Middle frontal gyrus (tissue), 1 donor: ENCODE measurements around the gene STARD13.

ENCODE experiments used
- DNase-seq: peaks from one replicate; pipeline ENCODE4 v3.0.0-alpha.2; 2015; ENCODE audit warnings: low spot score; ENCODE audit errors: extremely low spot score

The STARD13 gene

DNA sequence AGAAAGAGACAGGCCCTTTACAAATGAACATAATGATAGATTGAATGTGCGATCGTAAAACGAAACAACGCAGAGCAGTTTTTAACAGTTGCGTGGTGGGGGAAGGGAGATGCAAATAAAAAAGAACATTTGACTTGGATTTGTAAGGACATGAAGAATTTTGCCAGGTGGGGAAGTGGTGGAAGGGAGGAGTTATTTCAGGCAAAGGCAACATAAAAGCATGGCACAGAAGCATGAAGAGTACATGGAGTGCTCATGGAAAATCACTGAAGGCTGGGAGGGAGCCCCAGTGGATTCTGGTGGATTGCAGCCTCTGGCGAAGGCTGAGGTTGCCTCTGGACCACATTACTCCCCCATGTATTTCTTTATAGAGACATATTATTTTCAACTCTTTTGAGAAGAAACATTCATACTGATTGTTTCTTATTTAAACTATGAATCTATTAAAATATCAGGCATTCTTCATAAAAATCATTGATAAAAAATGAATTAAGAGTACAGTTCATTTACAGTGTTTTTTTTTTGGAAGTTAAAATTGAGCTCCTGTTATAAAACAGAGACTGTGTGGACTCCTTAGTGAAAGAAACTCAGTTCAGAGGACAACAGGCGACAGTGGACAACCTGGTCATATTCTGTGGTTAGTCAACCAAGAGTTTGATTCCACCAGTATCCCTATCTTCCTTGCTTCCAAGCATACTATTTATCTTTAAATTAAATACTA, 57.5 kb downstream of the STARD13 start:
- DNase-seq, result no peak

DNA sequence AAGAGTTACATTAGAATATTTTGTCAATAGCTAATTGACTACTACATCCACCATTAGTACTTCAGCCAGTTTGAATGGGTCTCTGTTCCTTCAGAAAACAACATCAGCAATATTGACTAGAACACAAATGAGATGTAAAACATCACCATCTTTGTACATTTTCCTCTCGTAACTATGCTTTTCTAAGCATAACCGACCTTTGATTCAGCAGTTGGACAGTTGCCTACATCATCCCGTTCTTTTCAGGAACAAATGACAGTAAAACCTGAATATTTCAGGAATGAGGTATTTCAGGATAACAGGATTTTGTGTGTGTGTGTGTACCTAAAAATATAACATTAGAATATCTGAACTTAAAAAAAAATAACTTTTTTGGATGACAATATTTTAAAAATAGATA, 60.9 kb downstream of the STARD13 start:
- DNase-seq, result no peak

DNA sequence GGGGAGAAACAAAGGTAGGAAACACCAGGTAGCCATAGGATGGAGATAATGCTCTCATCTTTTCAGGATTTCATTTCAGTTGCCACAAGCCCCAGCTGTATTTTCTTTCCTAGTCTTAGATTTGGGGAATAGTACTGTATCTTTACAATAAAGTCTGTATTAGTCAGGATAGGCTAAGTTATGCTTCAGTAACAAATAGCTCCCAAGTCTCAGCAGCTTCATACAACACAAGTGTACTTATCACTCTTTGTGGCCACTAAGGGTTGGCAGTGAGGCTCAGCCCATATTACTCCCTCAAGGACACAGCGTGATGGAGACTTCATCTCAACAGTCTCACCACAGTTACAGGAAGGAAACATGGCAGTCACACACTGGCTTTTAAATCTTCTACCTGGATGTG, 61.4 kb downstream of the STARD13 start:
- DNase-seq, result no peak

DNA sequence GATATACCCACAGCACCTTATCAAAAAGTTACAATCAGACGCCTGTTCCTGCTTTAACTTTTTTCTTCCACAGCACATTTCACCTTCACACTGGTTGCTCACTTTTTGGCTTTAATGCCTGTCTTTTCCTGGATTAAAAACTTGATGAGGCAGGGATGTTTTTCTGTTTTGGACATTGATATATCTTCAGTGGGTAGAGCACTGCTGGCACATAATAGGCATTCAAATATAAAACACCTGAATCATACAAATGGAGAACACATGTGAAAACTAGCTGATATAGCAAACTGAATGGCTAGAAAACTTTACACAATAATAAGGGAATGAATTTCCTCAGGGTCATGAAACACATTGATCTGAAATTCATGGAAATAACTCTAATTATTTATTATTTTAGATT, 65.6 kb downstream of the STARD13 start:
- no peak for DNase-seq

DNA sequence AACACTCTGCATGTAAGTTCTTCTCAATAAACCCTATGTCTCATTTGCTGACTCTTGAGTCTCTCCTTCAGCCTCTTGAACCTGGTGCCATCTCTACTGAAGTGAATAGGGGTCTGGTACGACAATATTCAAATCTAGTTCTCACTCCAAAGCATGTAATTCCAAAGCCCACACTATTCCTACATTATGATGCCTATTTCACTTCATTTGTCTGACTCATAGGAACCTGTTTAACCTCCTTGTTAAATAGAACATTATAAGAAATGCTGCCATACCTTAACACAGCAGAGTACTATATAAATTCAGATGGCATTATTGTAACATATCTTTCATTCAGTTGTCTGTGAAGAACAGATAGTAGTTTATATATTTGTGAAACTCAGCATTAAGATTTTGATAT, 67.1 kb downstream of the STARD13 start:
- no peak for DNase-seq

DNA sequence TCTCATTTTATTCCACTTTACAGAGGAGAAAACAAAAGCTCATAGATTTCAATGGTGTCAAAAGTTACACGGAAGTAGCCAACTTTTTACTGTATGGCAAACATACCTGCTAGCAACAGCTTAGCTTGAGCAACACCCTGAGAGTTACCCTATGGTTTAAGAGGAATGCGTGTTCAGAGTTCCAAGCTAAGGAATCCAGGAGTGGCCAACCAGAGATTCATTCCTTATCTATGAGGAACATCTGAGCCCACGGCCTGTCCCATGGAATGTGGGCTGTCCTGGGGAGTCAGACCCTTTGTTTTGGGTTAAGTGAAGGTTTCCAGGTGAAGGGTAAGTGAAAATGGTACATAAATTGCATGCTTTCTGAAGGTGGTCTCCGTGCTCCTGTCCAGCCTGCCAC, 67.5 kb downstream of the STARD13 start:
- DNase-seq, result no peak

DNA sequence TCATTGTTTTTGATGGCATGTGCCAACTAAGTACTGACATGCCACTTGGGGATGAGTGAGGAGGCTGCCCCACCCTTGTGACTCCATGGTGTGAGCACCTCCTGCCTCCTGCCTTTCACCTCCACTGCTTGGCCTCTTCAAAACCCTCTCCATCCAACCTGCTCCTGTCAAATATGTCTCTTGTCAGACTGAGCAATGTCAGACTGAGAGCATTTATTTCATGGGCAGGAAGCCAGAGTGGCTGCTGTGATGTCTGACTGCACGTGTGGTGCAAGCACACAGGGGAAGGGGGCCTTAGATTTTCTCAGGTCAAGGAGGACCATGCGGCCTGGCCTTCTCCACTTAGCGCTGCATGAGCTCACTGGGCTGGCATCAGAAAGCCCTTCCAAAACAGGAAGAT, 68.3 kb downstream of the STARD13 start:
- no peak for DNase-seq

DNA sequence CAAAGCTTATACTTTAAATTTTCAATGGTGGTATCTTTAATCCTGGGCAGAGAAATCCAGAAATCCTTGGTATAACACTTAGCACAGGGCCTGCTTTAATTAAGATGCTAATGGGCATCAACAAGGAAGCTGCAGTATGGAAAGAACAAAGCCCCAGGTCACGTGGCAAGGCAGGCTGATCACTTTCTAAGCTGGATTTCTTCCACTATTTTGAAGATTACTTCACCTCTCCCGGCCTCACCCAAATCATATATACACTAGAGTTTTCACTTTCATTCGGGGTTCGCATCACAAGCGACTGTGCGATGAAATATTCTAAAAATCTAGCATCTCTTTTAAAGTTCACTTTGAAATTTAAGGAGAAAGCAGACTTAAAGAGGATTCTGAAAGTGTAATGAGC, 71.8 kb downstream of the STARD13 start:
- DNase-seq, result no peak

DNA sequence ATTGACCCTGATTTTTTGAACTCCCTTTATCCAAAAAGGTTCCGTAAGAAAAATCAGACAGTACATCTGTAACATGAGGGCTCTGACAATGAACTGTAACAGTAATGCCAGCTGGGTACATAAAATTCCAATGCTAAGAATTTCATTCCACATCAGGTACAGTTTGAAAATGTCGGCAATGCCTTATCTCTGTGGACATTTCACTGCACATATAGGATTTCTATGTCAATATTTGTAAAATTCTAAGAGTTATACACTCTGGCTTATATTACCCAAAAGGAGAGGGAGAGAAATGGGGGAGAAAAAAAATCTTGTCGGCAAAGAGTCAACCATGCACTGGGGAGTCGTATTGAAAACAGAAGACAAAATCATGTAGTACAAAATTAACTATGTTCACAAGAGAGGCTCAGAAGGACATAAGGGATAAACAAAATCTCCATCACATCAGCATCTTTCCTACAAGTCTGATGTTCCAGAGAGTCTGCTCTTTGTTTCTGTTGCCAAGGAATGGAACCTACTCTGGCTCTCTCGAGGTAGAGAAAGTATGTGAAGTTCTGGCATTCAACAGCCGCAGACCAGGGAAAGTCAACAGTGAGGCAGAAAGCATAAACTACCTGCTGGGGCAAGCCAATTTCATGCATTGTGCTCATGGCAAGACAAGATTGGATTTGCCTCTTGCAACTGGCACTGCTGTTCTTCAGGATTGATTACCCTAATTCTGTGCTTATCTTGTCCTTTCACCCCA, 72.4 kb downstream of the STARD13 start:
- no peak for DNase-seq

DNA sequence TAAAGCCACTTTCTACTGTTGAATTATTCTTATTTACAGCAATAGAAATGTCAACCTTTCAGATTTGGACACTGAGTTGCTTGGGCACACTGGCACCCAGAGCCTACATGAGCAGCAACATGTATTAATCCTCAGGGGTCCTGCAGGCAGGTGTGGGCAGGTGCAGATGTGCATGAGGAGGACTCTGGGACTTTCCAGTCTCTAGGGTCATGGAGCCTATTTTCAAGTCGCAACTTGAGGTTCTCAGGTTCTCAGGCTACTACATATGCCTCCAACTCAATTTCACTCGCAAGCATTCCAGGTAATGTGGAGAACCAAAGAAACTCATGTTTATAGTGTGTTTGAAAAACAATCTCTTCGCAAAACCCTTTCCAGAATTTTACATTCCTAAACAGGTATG, 73.2 kb downstream of the STARD13 start:
- DNase-seq, result no peak

DNA sequence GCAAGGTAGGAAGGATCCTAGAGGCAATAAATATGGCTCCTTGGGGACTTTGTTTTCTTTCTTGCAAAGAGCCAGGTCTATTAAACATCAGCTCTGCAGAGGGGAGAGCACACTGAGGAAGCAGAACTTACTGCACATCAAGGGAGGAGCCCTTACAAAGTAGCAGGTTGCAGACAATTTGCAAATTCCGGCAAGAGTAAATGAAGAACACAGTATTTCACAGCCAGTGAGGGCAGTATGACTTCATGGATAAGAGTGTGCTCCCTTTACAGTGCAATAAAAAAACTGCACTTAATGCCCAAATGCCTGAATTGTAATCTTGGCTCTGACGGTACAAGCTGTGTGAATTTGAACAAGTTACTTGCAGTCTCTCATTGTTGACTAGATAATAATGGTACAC, 75.5 kb downstream of the STARD13 start:
- no peak for DNase-seq

DNA sequence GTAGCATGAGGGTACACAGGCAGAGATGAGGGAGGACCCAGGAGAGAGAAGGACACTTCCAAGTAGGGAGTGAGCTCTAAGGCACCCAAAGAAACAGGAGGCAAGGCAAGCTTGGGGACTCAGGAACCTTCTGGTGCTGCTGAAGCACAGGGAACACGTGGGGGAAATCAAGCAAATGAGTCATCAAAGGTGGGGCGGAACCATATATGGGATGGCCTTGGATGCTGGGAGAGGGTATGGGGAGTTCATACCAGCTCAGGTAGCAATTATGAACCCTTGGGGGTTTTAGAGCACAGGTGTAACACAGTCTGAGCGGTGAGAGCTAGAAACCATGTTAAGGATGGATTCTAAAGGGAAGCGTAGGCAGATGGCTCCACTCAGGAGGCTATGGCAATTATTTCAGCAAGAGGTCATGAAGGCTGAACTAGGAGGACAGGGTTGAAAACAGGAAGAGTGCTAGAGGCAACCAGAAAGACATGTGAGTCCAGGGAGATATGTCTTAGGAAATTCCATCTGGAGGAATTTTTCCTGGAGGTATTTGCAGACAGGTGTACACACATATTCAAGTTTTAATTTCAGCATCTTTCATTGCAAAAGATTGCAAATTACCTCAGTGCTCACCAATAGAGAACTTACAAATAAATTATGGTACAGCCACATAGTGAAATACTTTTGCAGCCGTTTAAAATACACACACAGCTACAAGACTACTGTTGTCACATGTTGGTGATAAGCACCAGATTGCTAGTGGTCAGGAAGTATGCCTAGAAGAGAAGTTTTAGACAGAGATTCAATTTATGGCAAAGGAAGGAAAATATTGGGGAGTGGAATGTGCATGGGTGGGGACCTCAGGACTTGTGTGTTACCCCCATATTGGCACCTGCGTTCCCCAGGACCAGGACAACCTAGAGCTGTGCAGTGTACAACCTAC, 77.0 kb downstream of the STARD13 start:
- DNase-seq, result no peak

DNA sequence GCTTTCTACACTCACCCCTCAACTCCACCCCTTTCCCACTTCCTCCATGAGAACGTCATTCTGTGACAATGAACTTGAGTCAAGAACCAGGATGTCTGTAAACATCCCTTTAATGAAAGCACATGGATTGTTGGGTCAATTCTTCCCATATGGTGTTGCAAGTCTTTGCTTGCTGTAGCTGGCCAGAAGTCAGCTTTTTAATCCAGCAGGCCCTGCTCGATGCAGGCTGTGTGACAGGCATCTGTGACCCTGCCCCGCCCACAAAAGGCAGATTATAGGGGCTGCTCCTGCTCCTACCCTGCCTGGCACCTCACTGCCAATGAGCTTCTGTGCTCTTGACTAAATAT, 78.0 kb downstream of the STARD13 start:
- no peak for DNase-seq

DNA sequence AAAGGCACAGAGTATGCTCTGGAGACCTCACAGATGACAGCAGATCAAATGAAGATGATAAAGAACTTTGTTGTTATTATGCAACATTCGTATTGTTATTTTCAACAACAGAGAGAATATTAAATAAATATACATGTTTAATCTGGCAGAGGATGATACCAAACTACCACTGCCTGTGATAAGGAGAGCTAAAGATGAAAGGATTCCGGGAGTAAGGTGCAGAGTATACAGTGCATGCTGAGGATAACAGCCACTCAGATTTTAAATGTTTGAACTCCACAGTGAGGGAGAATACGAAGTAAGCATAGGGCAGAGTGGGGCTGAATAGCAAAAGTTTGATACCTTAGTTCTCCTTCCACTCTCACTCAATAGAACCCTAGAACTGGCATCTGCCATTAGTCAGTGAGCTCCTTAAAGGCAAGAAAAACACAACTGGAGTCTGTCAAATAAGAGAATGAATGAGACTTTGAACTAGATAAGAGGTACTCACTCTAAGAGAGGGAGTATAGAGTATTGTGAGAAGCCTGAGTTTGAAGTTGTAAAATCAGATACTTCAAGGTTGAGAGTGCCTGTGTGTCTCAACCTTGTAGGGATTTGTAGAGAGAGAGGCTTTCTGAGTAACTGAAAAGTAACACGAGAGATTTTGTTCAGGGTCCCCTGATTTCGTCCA, 78.5 kb downstream of the STARD13 start:
- DNase-seq, result no peak

DNA sequence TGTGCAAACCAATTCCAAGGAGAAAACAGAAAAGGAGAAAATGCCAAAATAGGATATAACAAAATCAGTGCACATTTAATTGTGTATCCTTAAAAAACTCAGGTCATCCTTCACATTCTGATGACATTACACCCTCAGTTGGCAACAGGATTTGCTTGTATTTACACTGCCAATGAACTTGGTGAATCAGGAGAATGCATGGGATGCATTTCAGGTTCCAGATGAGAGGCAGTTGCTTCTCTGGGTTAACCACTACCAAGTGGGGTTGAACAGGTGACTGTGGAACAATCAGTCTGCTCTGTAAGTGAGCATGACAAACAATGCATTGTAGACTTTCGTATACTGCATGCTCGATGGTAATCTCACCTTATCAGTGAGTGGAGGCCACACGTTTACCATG, 79.1 kb downstream of the STARD13 start:
- DNase-seq, result no peak

DNA sequence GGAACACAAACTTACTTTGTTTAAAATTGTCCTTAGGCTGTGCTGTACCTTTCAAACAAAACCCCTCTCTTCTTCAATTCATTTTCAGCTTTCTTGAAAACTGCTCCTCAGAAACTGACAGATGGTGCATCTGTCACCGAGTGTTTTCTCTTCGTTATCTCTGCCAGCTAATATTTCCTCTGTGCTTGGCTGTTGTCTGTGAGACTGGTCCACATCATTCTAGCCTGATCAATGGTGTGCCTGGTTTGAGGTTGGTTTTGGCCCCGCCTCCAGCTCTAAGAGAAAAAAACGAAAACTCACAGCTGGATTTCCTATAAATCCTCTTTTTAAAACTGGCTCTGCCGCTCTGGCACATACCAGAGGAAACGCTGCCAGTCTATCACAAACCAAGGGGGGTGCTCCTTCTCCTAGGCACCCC, 79.7 kb downstream of the STARD13 start:
- no peak for DNase-seq

DNA sequence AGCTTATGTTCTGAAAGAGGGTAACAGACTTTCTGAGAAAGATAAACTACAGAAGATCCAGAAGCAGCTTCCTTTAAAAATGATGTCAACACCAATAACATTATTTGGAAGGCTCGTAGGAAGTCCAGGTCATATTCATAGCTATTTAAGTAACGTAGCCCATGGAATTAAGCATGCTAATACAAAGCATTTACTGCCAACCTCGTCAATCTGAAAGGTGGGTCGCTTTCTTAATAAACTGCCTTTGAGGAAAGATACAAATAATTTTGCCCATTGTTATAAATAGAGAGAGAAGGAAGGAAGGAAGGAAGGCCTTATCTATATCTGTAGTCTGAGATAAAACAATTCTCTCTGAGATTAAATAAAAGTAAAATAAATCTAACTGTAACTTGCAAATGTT, 80.3 kb downstream of the STARD13 start:
- no peak for DNase-seq

DNA sequence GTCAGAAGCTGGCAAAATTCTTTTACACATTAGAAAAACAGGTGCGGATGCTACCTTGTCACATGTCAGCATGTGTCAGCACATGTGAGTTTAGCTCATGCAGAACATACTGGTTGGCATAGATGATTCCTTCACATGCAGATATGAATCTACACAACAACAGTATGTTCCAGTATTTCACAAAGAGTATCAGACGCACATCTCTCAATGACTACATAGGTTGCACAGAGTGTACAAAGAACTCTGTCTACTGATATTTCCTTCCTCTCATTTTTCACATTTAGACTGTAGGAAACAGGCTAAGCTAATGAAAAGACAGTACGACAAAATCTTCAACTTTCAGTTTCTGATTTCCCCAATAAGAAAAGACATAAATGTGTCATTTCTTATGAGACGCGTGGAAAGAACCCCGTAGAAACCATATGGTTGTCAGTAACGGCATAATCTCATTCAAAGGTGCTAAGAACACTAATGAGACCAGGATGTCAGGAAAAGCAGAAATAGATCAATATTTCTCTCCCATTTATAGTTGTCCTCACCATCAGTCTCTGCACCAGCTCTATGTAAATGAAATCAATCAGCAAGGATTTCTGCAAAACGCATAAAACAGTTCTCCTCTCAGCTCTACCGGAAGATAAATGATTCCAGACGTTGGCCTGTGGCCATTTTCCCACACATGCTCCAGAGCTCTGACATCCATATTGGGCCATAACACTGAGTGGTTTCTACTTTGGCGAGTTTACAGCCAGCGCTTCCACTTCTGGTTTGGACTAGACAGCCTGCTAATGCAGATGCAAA, 81.2 kb downstream of the STARD13 start:
- DNase-seq, result no peak

DNA sequence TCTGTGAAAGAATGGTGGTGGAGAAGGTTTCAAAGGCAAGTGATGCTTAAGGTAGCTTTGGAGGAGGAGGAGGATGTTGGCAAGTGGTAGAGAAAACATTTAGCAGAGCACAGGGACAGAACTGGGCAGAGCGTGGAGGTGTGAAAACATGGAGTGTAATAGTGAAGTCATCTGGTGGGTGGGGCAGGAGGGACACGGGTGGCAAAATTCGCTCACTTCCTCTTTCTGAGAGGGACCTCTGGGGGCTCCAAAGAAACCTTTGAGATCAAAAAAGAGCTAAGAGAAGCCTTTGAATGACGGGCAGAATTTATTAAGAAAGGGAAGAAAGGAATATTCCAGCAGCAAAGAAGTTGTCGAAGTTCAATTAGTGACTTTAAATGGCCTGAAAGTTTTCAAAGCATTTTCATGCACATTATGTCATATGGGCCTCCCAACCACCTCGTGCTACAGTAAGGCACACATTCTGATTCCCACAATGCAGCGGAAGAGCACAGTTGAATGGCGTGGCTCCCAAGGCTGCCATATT, 82.8 kb downstream of the STARD13 start:
- DNase-seq, result no peak

DNA sequence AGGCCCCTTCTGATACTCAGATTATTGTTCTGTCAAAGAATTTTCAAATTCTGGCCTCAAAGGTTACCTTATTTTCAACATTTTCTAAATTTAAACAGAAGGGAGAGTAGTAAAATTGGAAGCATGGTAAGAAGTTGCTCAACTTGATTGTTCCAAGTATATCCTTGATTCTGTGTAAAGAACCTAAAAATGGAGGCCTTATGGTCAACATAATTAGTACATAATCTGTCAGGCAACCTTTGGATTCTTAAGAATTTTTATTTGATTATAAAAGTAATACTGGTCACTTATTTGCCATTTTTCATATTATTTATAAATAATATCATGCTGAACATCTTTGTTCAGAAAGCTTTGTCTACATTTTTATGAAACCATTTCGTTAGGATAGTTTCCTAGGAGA, 83.9 kb downstream of the STARD13 start:
- DNase-seq, result no peak
